ENCODE measurements around the gene FAM156B.
"Not testable (repeated sequence)": the region's sequence is repeated elsewhere in the genome, so short reads cannot be mapped to it uniquely, and the experiment has no call there.

DNA sequence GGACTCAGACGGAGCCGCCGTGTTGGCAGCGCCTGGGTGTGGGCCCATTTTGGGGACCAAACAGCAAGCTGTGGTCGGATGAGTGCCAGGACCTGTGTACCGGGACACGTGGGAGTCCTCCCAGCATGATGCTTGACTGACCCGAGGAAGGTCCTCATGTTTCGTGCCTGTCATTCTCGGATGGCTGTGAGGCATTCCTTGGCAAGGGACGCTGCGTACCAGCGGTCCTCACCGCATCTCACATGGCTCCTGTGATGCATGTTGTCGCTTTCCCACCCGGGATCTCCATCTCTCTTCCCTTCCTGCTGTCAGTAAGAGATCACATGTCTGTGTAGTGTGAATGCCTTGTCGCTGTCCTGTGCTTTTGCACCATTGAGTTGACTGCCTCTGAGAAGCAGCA is 10.8 kb downstream of the FAM156B start:
- not testable (repeated sequence) for TF ChIP-seq EP300 (conservative IDR thresholded peaks at IDR 0.05; ENCODE audit: poor library complexity, severe bottlenecking); POLR2AphosphoS5 (IDR thresholded peaks at IDR 0.05); CTCF (IDR thresholded peaks at IDR 0.05; ENCODE audit: poor library complexity, severe bottlenecking); EZH2 (IDR thresholded peaks at IDR 0.05; ENCODE audit: borderline replicate concordance, insufficient read depth, low read length, poor library complexity, severe bottlenecking); SMC3 (conservative IDR thresholded peaks at IDR 0.05; ENCODE audit: poor library complexity)
- TF ChIP-seq, protein P1, sequence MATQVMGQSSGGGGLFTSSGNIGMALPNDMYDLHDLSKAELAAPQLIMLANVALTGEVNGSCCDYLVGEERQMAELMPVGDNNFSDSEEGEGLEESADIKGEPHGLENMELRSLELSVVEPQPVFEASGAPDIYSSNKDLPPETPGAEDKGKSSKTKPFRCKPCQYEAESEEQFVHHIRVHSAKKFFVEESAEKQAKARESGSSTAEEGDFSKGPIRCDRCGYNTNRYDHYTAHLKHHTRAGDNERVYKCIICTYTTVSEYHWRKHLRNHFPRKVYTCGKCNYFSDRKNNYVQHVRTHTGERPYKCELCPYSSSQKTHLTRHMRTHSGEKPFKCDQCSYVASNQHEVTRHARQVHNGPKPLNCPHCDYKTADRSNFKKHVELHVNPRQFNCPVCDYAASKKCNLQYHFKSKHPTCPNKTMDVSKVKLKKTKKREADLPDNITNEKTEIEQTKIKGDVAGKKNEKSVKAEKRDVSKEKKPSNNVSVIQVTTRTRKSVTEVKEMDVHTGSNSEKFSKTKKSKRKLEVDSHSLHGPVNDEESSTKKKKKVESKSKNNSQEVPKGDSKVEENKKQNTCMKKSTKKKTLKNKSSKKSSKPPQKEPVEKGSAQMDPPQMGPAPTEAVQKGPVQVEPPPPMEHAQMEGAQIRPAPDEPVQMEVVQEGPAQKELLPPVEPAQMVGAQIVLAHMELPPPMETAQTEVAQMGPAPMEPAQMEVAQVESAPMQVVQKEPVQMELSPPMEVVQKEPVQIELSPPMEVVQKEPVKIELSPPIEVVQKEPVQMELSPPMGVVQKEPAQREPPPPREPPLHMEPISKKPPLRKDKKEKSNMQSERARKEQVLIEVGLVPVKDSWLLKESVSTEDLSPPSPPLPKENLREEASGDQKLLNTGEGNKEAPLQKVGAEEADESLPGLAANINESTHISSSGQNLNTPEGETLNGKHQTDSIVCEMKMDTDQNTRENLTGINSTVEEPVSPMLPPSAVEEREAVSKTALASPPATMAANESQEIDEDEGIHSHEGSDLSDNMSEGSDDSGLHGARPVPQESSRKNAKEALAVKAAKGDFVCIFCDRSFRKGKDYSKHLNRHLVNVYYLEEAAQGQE (IDR thresholded peaks at IDR 0.05; ENCODE audit: borderline replicate concordance): not testable (repeated sequence)
